Endothelial cell of hepatic sinusoid (primary cell): ENCODE data around the gene NGLY1.

Experiments
- in situ Hi-C: cut with HindIII; loops from 2 replicates; pipeline ENCODE4 v1.10.0; 2017; ENCODE audit warnings: low sequenced_read_pairs

Gene NGLY1

DNA sequence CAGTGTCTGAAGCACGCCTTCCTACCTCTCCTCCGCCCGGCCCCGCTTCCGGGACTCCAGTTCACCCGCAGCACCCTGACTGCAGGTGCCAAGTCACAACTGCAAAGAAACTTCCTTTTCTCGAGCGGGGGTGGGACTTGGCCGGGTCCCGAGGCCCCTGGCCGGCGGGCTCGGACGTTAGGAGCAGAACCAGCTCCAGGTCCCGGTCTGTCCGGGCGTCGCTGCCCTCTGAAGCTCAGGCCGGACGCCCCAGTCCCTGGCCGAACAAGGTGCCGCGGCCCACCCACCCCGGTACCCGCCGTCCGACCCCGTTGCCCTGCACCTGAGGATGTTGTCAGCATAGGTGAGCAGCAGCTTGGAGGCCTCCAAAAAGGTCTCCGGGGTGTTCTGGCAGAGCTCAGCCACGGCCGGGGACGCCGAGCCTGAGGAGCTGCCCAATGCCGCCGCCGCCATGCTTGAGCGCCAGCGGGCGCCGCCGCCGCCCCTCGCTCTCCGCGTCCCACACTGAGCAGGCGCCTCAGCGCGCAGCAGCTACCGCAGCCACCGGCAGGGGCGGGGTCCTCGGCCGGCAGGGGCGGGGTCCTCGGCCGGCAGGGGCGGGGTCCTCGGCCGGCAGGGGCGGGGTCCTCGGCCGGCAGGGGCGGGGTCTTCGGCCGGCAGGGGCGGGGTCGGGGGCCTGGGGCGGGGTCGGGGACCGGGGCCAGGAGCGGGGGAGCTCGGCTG, at the start of gene NGLY1:
Gene NGLY1 (minus strand): TSS at position 506 of the 723 bp plus-strand sequence. CDS start 53 bp downstream, at position 453.
- in situ Hi-C loops = no loop called here

- in situ Hi-C loops = no loop called here
Observed at GRCh38 chr3:25831578-25831977, 48.3 kb upstream of the NGLY1 start.

- in situ Hi-C loops = no loop called here
Observed at GRCh38 chr3:25830373-25831280, 47.4 kb upstream of the NGLY1 start.

- in situ Hi-C loops = no loop called here
Observed at GRCh38 chr3:25826510-25826909, 43.3 kb upstream of the NGLY1 start.

- in situ Hi-C loops = no loop called here
Observed at GRCh38 chr3:25823314-25823713, 40.1 kb upstream of the NGLY1 start.

DNA sequence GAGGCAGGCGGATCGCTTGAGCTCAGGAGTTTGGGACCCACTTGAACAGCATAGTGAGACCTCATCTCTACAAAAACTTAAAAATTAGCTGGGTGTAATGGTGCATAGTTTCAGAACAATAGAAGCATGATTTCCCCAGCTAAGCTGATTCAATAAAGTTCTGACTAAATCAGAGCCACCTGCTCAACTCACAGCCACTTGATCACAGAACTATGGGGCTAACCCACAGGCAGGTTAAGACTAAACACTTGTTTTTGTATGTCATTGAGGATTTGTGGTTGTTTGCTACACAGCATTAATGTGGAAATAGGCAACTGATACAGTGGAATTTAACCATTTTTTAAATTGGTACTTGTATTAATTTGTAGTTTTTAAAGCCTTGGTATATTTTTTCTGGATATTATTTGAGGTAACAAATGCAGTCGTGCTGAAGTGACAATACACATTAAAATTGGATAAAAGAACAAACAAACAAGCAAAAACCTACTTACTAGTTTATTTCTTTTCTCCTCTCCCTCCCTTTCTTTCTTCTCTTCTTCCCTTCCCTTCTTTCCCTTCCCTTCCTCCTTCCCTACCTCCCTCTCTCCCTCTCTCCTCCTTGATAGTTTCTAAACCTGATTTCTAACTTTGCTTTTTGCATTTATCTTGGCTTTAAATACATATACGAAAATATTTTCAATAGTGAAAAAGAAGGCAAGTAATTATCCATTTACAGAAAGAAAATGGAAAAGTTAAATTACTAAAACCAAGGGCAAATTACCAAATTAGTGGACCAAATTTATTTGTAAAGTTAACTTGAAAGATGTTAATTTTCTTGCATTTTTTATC, 38.7 kb upstream of the NGLY1 start:
- in situ Hi-C loops = no loop called here

- in situ Hi-C loops = no loop called here
Observed at GRCh38 chr3:25820816-25821486, 37.7 kb upstream of the NGLY1 start.

- in situ Hi-C loops = no loop called here
Observed at GRCh38 chr3:25820366-25820765, 37.1 kb upstream of the NGLY1 start.

DNA sequence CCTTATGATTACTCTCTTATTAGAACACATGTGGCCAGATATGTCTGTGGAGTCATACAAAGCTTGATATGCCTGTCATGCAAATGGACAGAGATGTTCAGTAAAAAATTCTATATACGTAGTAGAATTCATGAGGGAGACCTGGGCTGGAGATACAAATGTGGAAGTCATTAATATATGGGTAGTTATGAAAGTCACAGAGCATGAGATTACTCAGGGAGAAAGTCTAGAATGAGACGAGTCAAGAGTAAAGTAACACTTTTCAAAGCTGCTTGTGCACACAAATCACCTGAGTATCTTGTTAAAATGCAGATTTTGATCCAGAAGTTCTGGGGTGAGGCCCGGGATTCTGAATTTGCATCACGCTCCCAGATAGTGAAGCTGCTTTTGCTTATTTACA, 35.1 kb upstream of the NGLY1 start:
- in situ Hi-C loops = no loop called here

- in situ Hi-C loops = no loop called here
Observed at GRCh38 chr3:25817638-25818037, 34.4 kb upstream of the NGLY1 start.

- in situ Hi-C loops = no loop called here
Observed at GRCh38 chr3:25817107-25817506, 33.9 kb upstream of the NGLY1 start.

DNA sequence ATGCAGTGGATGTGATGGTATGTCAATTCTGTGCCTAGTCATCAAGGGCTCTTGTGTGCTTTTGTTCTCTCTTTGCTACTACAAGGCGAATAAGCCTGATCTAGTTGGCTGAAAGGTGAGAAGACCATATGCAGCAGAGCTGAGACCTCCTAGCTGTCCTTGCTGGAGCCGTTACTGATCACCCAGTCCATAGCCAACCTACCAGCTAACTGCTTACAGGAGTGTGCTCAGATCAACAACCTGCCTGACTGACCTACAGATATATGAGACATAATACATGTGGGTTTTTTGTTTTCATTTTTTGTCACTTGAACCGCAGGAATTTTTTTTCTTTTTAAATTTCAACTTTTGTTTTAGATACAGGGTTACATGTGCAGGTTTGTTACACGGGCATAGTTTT, 29.4 kb upstream of the NGLY1 start:
- in situ Hi-C loops = no loop called here

- in situ Hi-C loops = no loop called here
Observed at GRCh38 chr3:25804676-25805075, 21.4 kb upstream of the NGLY1 start.

GRCh38 chr3:25803833-25804232, 20.6 kb upstream of the NGLY1 start:
- in situ Hi-C loops = no loop called here

- in situ Hi-C loops = no loop called here
Observed at GRCh38 chr3:25801786-25802185, 18.5 kb upstream of the NGLY1 start.

- in situ Hi-C loops = no loop called here
Observed at GRCh38 chr3:25789596-25790556, 6.6 kb upstream of the NGLY1 start, which contains the start of gene OXSM. TSS of gene OXSM (plus strand) at chr3:25790090. CDS start at chr3:25791021, 931 bp downstream.

- in situ Hi-C loops = no loop called here
Observed at GRCh38 chr3:25789209-25789595, 6.0 kb upstream of the NGLY1 start.

- in situ Hi-C loops = no loop called here
Observed at GRCh38 chr3:25787689-25788088, 4.4 kb upstream of the NGLY1 start.

- in situ Hi-C loops = no loop called here
Observed at GRCh38 chr3:25785826-25786225, 2.6 kb upstream of the NGLY1 start.
